Endothelial cell (in vitro differentiated cells): ENCODE measurements around the gene ASCC1. TPM values are rescaled to one million over a fixed set of nuclear protein-coding genes. Genes with fewer than 3 reads are reported as not detected.
A peak's percentile ranks its signal among the peaks of the same experiment; 100 is the strongest.

Source experiments
- DNase-seq: peaks from one replicate; pipeline ENCODE4 v3.0.0; 2021; ENCODE audit warnings: low spot score
- H3K27ac Mint-ChIP-seq: one replicate; pipeline ENCODE4 v1.8.0; 2021; ENCODE audit warnings: mixed read lengths, inconsistent platforms; ENCODE audit not compliant: unreplicated experiment
- H3K27me3 Mint-ChIP-seq: one replicate; pipeline ENCODE4 v1.8.0; 2021; ENCODE audit warnings: mild to moderate bottlenecking, moderate library complexity, mixed read lengths, inconsistent platforms; ENCODE audit not compliant: unreplicated experiment
- H3K36me3 Mint-ChIP-seq: one replicate; pipeline ENCODE4 v1.8.0; 2021; ENCODE audit warnings: mild to moderate bottlenecking, low read depth, mixed read lengths, inconsistent platforms; ENCODE audit not compliant: unreplicated experiment
- H3K4me1 Mint-ChIP-seq: one replicate; pipeline ENCODE4 v1.8.0; 2021; ENCODE audit warnings: mild to moderate bottlenecking, mixed read lengths, inconsistent platforms; ENCODE audit not compliant: unreplicated experiment
- H3K4me3 Mint-ChIP-seq: one replicate; pipeline ENCODE4 v1.8.0; 2021; ENCODE audit warnings: mild to moderate bottlenecking, mixed read lengths, inconsistent platforms; ENCODE audit not compliant: unreplicated experiment
- H3K9me3 Mint-ChIP-seq: one replicate; pipeline ENCODE4 v1.8.0; 2021; ENCODE audit warnings: mixed read lengths, inconsistent platforms; ENCODE audit not compliant: unreplicated experiment
- total RNA-seq: library from RNA; stranded (reverse); fragmentation: NEBNext Ultra II Directional; extraction: Animal tissue kit (Norgen Biotek cat#: 25700); gene quantifications from one replicate; pipeline ENCODE4 v1.2.1, GENCODE V29; 2021; ENCODE audit not compliant: unreplicated experiment
- TF ChIP-seq, protein P1 (sequence below): fragments of 200-600 bp; sonication (generic); IDR thresholded peaks from one replicate; pipeline ENCODE4 v1.5.0; 2021; ENCODE audit warnings: antibody characterized with exemption; ENCODE audit not compliant: unreplicated experiment

ASCC1 gene
- total RNA-seq, 1 donor from 2014 or later: 32.1 TPM

- Mint-ChIP-seq H3K4me3 (no peak overlapping the region), H3K27me3 (peaks cover 6% of the 10 kb centered on the region), H3K36me3 (no peaks in the 10 kb centered on the region), H3K27ac (no peak overlapping the region), H3K4me1 (peaks cover 31% of the 10 kb centered on the region), H3K9me3 (no peaks in the 10 kb centered on the region)
- DNase-seq: no peak
- TF ChIP-seq, protein P1, sequence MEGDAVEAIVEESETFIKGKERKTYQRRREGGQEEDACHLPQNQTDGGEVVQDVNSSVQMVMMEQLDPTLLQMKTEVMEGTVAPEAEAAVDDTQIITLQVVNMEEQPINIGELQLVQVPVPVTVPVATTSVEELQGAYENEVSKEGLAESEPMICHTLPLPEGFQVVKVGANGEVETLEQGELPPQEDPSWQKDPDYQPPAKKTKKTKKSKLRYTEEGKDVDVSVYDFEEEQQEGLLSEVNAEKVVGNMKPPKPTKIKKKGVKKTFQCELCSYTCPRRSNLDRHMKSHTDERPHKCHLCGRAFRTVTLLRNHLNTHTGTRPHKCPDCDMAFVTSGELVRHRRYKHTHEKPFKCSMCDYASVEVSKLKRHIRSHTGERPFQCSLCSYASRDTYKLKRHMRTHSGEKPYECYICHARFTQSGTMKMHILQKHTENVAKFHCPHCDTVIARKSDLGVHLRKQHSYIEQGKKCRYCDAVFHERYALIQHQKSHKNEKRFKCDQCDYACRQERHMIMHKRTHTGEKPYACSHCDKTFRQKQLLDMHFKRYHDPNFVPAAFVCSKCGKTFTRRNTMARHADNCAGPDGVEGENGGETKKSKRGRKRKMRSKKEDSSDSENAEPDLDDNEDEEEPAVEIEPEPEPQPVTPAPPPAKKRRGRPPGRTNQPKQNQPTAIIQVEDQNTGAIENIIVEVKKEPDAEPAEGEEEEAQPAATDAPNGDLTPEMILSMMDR: no peak
Measured at GRCh38 chr10:72258617-72259016, 42.5 kb upstream of the ASCC1 start.

- Mint-ChIP-seq H3K27me3 (peaks cover 6% of the 10 kb centered on the region), H3K9me3 (no peaks in the 10 kb centered on the region), H3K4me3 (no peak overlapping the region), H3K27ac (no peak overlapping the region), H3K4me1 (peaks cover 31% of the 10 kb centered on the region), H3K36me3 (no peaks in the 10 kb centered on the region)
- DNase-seq: no peak
- TF ChIP-seq, protein P1: no peak
Measured at GRCh38 chr10:72257051-72257892, 41.2 kb upstream of the ASCC1 start.

- Mint-ChIP-seq H3K27me3 (peaks cover 6% of the 10 kb centered on the region), H3K9me3 (no peaks in the 10 kb centered on the region), H3K4me1 (peaks cover 25% of the 10 kb centered on the region), H3K27ac (peak overlapping the region; percentile 9), H3K4me3 (no peak overlapping the region), H3K36me3 (no peaks in the 10 kb centered on the region)
- TF ChIP-seq, protein P1: no peak
- DNase-seq: no peak
Measured at GRCh38 chr10:72255977-72256729, 40.1 kb upstream of the ASCC1 start.

- Mint-ChIP-seq H3K9me3 (no peaks in the 10 kb centered on the region), H3K27me3 (peaks cover 6% of the 10 kb centered on the region), H3K4me1 (peaks cover 20% of the 10 kb centered on the region), H3K36me3 (no peaks in the 10 kb centered on the region), H3K27ac (no peak overlapping the region), H3K4me3 (no peak overlapping the region)
- TF ChIP-seq, protein P1: no peak
- DNase-seq: peak; percentile 47
Measured at GRCh38 chr10:72254813-72255568, 38.9 kb upstream of the ASCC1 start.
